Pancreas (tissue), 10 donors: ENCODE measurements around the gene SPATA19. TPM values are rescaled to one million over a fixed set of nuclear protein-coding genes. Genes with fewer than 3 reads are reported as not detected.

ENCODE experiments used
- ATAC-seq, 4 donors: fragments of 200-7000 bp; cut with Tn5 transposase; one replicate each; pipeline versions ENCODE4 v1.8.0 to v1.9.1; 2020; ENCODE audit warnings: mild to moderate bottlenecking in 4 of 4, moderate library complexity in 4 of 4
- DNase-seq, 6 donors: peaks; one replicate each; pipeline ENCODE4 v3.0.0-alpha.2; 2020
- FAIRE-seq: peaks from 2 replicates; lab custom pipeline; 2012; peaks lifted over from hg19 to GRCh38; lab: Jason Lieb, UNC
- H3K27ac ChIP-seq, 4 donors: fragments of 200-600 bp; sonication (generic); 1 replicate in 3 of 4; 2 replicates in 1 of 4; pipeline versions ENCODE4 v1.5.0 to v1.8.0; 2020
- H3K27me3 ChIP-seq, 4 donors: fragments of 200-600 bp; one replicate each; pipeline ENCODE4 v1.8.0; 2021
- H3K36me3 ChIP-seq, 3 donors: fragments of 200-600 bp; sonication (generic) in 1 of 3; one replicate each; pipeline versions ENCODE4 v1.5.0 to v1.8.0; 2020 to 2021
- H3K4me1 ChIP-seq, 3 donors: fragments of 200-600 bp; one replicate each; pipeline ENCODE4 v1.8.0; 2021
- H3K4me3 ChIP-seq, 4 donors: fragments of 200-600 bp; sonication (generic) in 2 of 4; one replicate each; pipeline versions ENCODE4 v1.5.0 to v1.8.0; 2020 to 2021
- H3K9me3 ChIP-seq, 4 donors: fragments of 200-600 bp; one replicate each; pipeline ENCODE4 v1.8.0; 2021
- CTCF ChIP-seq, 4 donors: fragments of 200-600 bp; sonication (generic) in 3 of 4; IDR thresholded peaks; one replicate each; pipeline versions ENCODE4 v1.5.0 to v1.8.0; 2021; ENCODE audit warnings: antibody characterized with exemption in 4 of 4
- WGBS, 2 donors: extraction: QIAGEN DNeasy Blood & Tissue Kit; methylation state at CpG; one replicate each; pipeline ENCODE4 v1.1.7; 2013; 5-methylcytosine and 5-hydroxymethylcytosine counted together
- intact Hi-C, 3 donors: fragments of 100-400 bp; cut with DNase I; formaldehyde crosslinking; loops; one replicate each; pipeline versions ENCODE4 v1.11.1 to v1.14.2; 2022
- polyA plus RNA-seq, 2 donors: library from polyadenylated mRNA; stranded (reverse); fragments of 200-250 nt; gene quantifications; one replicate each; pipeline ENCODE4 v1.2.3, GENCODE V29; 2013
- total RNA-seq, 6 donors: library from RNA; stranded (reverse); fragmentation: NEBNext Ultra II Directional in 4 of 6; extraction: Animal tissue kit (Norgen Biotek cat#: 25700) in 4 of 6; gene quantifications; one replicate each; pipeline versions ENCODE4 v1.2.1 to v1.2.4, GENCODE V29; 2021 to 2023
- donor health status: healthy with polysubstance abuse.
- donor health status: DM: no; HTN: no; CAD: no; lungs with moderate emphysema.
- donor health status: DM: no; HTN: no; CAD: no.
- donor health status: control.
- donor health status: control.
- donor health status: Bipolar disorder and iron deficiency.
- donor health status: DM: yes; HTN: yes; CAD: no.
- donor health status: DM: no; HTN: no; CAD: no.
- donor health status: DM: no; HTN: no; CAD: no.
- donor health status: DM: yes; HTN: yes; CAD: no.

SPATA19 gene
- total and polyA plus RNA-seq, 8 donors: not detected

- FAIRE-seq (no peak), DNase-seq (no peak), ATAC-seq (no peak)
- no peak overlapping the region for H3K27ac ChIP-seq
- WGBS, 2 donors: 56 to 65% methylated on average over 3 of the region's 3 CpGs
- TF ChIP-seq CTCF (IDR thresholded peaks at IDR 0.05): no peak
- intact Hi-C loops: no loop called here
- H3K4me1 ChIP-seq: no peaks in the 10 kb centered on the region
- H3K4me3 ChIP-seq: no peak overlapping the region
- H3K9me3 ChIP-seq: no peaks in the 10 kb centered on the region
- no peaks in the 10 kb centered on the region for H3K27me3 ChIP-seq
- no peaks in the 10 kb centered on the region for H3K36me3 ChIP-seq
Measured at GRCh38 chr11:133889893-133890292, 44.6 kb upstream of the SPATA19 start.

- 54 to 55% methylated on average over 5 of the region's 5 CpGs for WGBS, 2 donors
- TF ChIP-seq CTCF (IDR thresholded peaks at IDR 0.05): no peak
- H3K27me3 ChIP-seq: no peaks in the 10 kb centered on the region
- FAIRE-seq (no peak), DNase-seq (no peak), ATAC-seq (no peak)
- H3K27ac ChIP-seq: no peak overlapping the region
- H3K4me3 ChIP-seq: no peak overlapping the region
- no peaks in the 10 kb centered on the region for H3K4me1 ChIP-seq
- intact Hi-C loops: no loop called here
- H3K36me3 ChIP-seq: no peaks in the 10 kb centered on the region
- H3K9me3 ChIP-seq: no peaks in the 10 kb centered on the region
Measured at GRCh38 chr11:133889188-133889587, 43.9 kb upstream of the SPATA19 start.

- no peak overlapping the region for H3K4me3 ChIP-seq
- no peaks in the 10 kb centered on the region for H3K4me1 ChIP-seq
- H3K36me3 ChIP-seq: no peaks in the 10 kb centered on the region
- intact Hi-C loops: no loop called here
- DNase-seq (no peak), FAIRE-seq (no peak), ATAC-seq (no peak)
- H3K27me3 ChIP-seq: no peaks in the 10 kb centered on the region
- H3K27ac ChIP-seq: no peak overlapping the region
- 48 to 54% methylated on average over 5 of the region's 5 CpGs for WGBS, 2 donors
- no peak for TF ChIP-seq CTCF (IDR thresholded peaks at IDR 0.05)
- H3K9me3 ChIP-seq: no peaks in the 10 kb centered on the region
Measured at GRCh38 chr11:133887692-133888332, 42.5 kb upstream of the SPATA19 start.

- ATAC-seq (no peak), DNase-seq (no peak), FAIRE-seq (no peak)
- no peaks in the 10 kb centered on the region for H3K36me3 ChIP-seq
- H3K27ac ChIP-seq: no peak overlapping the region
- no peaks in the 10 kb centered on the region for H3K27me3 ChIP-seq
- no peaks in the 10 kb centered on the region for H3K9me3 ChIP-seq
- intact Hi-C loops: no loop called here
- WGBS, 2 donors: 70% methylated on average over 3 of the region's 3 CpGs
- no peak overlapping the region for H3K4me3 ChIP-seq
- H3K4me1 ChIP-seq: no peaks in the 10 kb centered on the region
- no peak for TF ChIP-seq CTCF (IDR thresholded peaks at IDR 0.05)
Measured at GRCh38 chr11:133886029-133886428, 40.7 kb upstream of the SPATA19 start.

GRCh38 chr11:133872160-133872559 lies 26.8 kb upstream of the SPATA19 start:
- FAIRE-seq (no peak), ATAC-seq (no peak)
- intact Hi-C loops: no loop called here

More at GRCh38 chr11:133872160-133872559, 26.8 kb upstream of the SPATA19 start:
- Histone ChIP-seq H3K36me3 (no peaks in the 10 kb centered on the region), H3K4me3 (no peak overlapping the region), H3K9me3 (no peaks in the 10 kb centered on the region), H3K4me1 (no peaks in the 10 kb centered on the region), H3K27me3 (no peaks in the 10 kb centered on the region), H3K27ac (no peak overlapping the region)
- WGBS, 2 donors: 23 to 76% methylated on average over 1 of the region's 1 CpG
- DNase-seq: no peak
- TF ChIP-seq CTCF (IDR thresholded peaks at IDR 0.05): no peak
